Measurements from ENCODE around the gene ELP4.
"Not testable (repeated sequence)": the region's sequence is repeated elsewhere in the genome, so short reads cannot be mapped to it uniquely, and the experiment has no call there.

The ELP4 gene

GRCh38 chr11:31712851-31713250, 203.3 kb downstream of the ELP4 start:
- no peak for DNase-seq

- DNase-seq: no peak
Measured at GRCh38 chr11:31714840-31715239, 205.3 kb downstream of the ELP4 start.

GRCh38 chr11:31720225-31720624, 210.7 kb downstream of the ELP4 start:
- DNase-seq: peak; percentile 65 to 95

GRCh38 chr11:31720671-31721365, 211.3 kb downstream of the ELP4 start:
- DNase-seq: peak; percentile 80 to 96

- DNase-seq: no peak
Measured at GRCh38 chr11:31722754-31723153, 213.2 kb downstream of the ELP4 start.

GRCh38 chr11:31725176-31725575, 215.6 kb downstream of the ELP4 start:
- peak in 1 of 2 experiments; percentile 48 for DNase-seq

GRCh38 chr11:31728432-31728831, 218.9 kb downstream of the ELP4 start:
- no peak for DNase-seq

GRCh38 chr11:31740131-31740530, 230.6 kb downstream of the ELP4 start:
- DNase-seq: peak in 1 of 2 experiments; percentile 46

- DNase-seq: not testable (repeated sequence)
Measured at GRCh38 chr11:31740731-31741368, 231.3 kb downstream of the ELP4 start.

- DNase-seq: no peak
Measured at GRCh38 chr11:31747581-31747980, 238.0 kb downstream of the ELP4 start.

GRCh38 chr11:31757260-31757835, 247.8 kb downstream of the ELP4 start:
- peak; percentile 76 to 90 for DNase-seq

GRCh38 chr11:31761636-31762035, 252.1 kb downstream of the ELP4 start:
- DNase-seq: peak; percentile 88 to 97

- peak; percentile 47 to 68 for DNase-seq
Measured at GRCh38 chr11:31763296-31763695, 253.7 kb downstream of the ELP4 start.

GRCh38 chr11:31764261-31764660, 254.7 kb downstream of the ELP4 start:
- DNase-seq: peak; percentile 74 to 75

GRCh38 chr11:31764766-31765165, 255.2 kb downstream of the ELP4 start:
- DNase-seq: peak; percentile 83 to 88

- DNase-seq: no peak
Measured at GRCh38 chr11:31767066-31767465, 257.5 kb downstream of the ELP4 start.

GRCh38 chr11:31767685-31768084, 258.1 kb downstream of the ELP4 start:
- DNase-seq: peak in 1 of 2 experiments; percentile 40

GRCh38 chr11:31768749-31769640, 259.4 kb downstream of the ELP4 start:
- peak; percentile 46 to 59 for DNase-seq

GRCh38 chr11:31770011-31770700, 260.6 kb downstream of the ELP4 start:
- no peak for DNase-seq

GRCh38 chr11:31772412-31772811, 262.8 kb downstream of the ELP4 start:
- DNase-seq: peak in 1 of 2 experiments; percentile 25

GRCh38 chr11:31779374-31779791, 269.8 kb downstream of the ELP4 start:
- DNase-seq: peak; percentile 71 to 81

- DNase-seq: peak in 1 of 2 experiments; percentile 62
Measured at GRCh38 chr11:31780078-31780477, 270.5 kb downstream of the ELP4 start.
